Central memory CD4-positive, alpha-beta T cell (primary cell): ENCODE data around the gene CIRBP.

Experiments
- DNase-seq: peaks from one replicate; pipeline ENCODE4 v3.0.0; 2022

CIRBP gene

DNA sequence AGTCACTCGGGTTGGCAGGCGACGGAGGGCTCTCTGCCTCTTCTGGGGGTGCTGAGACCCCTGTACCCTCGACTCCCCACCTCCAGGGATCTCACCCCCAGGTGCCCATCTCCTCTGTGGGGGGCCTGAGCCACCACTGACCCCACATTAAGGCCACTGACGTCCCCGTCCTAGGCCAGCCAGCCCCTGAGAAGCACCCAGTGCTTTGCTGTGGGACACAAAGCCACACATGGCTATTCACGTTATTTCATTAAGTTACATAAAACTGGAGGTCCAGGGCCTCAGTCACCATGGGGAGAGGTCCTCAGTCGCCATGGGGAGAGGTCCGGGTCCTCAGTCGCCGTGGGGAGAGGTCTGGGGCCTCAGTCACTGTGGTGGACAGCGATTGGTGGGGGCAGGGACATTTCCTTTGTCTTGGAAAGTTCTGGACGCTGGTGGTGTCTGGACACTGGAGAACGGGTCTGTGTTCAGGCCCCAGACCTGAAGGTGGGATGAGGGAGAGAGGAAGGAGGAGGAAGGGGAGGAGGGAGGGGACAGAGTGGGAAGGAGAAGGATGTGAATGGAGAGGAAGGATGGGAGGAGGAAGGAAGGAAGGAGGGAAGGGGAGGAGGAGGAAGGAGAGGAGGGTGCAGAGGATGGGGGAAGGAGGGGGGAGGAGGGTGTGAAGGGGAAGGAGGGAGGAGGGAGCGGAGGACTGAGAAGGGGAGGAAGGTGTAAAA is 12.6 kb downstream of the CIRBP start:
- no peak for DNase-seq

DNA sequence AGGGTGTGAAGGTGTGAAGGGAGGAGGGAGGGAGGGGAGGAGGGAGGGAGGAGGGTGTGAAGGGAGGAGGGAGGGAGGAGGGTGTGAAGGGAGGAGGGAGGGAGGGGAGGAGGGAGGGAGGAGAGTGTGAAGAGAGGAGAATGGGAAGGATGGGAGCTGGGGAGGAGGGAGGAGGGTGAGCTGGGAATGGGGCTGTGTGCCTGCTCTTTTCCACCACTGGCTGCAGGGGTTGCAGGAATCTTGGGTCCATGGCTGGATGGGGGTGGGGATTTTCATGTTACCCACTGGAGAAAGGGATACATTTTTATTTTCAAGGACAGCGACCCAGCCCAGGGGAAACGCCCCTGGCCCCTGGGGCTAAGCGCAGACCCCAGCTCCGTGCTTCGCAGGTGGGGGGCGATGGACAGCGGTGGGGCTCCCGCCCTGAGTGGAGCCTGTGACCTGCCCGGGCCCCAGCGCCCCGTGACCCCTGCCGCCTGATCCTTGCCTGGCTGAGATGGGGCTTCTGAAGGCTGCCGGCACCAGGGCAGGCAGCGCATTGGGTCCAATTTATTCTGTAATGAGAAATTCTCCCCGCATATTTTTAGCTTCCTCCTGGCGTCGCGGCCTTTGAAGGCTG is 13.6 kb downstream of the CIRBP start:
- DNase-seq = no peak

DNA sequence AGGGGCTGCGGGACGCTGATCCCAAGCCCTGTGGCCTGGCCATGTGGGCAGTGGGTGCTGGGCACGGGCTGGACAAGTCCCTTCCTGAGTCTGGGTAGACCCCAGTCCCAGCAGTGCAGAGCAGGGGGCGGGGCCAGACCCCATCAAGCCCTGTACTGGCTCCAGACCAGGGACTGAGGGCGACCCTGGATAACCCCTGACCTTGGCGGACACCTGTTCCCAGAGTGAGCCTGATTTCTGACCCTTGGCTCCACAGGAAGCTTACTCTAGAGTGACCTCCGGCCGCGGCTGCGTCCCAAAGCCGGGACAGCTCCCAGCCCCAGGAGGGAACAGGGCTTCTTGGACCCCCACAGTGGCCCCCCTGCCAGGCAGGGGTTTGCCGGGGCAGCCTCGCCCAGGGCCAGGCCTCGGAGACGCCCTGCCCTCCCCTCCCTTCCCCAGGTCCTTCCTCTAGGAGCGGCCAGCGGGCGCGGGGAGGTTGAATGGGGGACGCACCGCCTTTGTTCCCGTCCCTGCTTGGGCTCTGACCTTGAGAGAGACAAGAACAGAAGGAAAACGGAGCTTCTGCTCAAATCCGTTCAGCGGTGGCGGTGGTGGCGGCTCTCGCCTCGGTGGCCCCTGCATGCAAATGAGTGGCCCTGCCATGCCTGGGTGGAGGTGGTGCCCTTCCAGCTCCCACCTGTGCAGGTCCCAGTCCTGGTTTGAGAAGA is 14.2 kb downstream of the CIRBP start:
- no peak for DNase-seq

DNA sequence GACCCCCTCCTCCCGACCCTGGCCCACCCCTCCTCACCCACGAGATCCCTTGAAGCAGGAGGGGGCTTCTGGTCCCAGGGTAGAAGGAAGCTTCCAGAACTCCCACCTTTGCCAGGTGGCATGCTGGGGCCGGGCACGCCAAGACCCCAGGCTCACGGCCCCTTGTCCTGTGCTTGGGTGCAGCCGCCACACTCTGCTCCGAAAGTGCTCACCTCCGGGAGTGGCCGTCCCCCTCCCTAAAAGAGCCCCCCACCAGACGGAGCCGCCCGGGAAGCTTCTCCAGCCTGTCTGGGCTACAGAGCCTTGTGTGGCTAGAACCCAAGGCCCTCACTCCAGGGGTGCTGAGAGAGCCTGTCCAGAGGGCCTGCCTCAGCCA is 14.8 kb downstream of the CIRBP start:
- DNase-seq = no peak

DNA sequence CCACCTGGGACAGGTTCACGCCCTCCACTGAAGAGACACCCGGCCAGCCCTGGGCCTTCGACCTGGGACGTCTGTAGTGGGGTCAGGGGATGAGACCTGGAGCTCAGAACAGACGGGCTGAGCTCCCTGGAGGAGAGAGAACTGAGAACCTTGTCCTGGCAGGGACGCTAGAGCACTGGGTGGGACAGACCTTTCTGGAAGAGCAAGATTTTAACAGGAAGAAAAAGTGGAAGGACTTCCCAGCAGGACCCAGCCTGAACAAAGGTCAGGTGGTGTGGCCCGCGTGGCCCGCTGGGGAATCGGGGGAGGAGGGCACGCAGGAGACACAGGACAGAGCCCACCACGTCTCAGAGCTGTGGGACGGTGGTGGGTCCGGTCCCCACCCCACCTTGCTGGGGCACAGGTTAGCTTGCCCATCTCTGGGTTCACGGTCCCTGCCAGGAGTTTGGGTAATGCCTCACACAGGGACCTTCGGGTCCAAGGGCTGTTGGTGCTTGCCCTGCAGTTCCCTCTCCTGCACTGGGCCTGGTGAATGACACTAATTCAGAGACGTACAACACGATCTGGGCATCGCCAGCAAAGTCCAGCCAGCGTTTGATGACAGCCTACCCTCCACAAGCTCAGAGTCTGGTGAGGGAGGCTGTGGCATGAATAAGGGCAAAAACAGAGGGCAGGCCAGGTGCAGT is 15.3 kb downstream of the CIRBP start:
- no peak for DNase-seq

DNA sequence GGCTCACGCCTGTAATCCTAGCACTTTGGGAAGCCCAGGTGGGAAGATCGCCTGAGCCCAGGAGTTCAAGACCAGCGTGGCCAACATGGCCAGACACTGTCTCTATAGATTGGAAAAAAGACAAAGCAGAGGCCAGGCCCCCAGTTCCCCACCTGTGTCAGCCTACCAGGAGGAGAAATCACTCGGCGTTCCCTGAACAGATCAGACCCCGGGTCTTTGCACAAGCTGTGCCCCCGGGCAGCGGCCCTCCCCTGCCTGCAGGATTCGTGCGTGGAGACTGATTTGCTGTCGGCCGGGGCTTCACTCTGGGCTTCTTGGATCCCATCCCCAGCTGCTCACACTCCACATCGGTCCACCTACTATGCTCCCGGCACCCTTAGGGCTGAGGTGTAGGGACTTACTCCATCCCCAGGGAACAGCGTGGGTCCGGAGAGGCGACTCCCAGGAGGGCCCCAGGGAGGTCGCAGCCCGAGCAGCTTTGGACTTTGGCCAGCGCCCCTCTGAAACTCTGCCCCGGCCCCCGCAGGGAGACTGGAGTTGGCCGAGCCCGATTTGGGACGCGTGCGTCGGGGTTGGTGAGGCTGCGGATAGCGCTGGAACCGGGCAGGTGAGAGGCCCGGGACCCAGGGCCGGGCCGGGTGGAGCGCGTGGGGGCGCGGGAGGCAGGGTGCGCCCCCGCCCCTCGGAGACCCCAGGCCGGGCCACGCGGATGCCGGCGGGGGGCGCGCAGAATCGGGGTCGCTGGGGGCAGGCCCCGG is 16.0 kb downstream of the CIRBP start:
- no peak for DNase-seq

DNA sequence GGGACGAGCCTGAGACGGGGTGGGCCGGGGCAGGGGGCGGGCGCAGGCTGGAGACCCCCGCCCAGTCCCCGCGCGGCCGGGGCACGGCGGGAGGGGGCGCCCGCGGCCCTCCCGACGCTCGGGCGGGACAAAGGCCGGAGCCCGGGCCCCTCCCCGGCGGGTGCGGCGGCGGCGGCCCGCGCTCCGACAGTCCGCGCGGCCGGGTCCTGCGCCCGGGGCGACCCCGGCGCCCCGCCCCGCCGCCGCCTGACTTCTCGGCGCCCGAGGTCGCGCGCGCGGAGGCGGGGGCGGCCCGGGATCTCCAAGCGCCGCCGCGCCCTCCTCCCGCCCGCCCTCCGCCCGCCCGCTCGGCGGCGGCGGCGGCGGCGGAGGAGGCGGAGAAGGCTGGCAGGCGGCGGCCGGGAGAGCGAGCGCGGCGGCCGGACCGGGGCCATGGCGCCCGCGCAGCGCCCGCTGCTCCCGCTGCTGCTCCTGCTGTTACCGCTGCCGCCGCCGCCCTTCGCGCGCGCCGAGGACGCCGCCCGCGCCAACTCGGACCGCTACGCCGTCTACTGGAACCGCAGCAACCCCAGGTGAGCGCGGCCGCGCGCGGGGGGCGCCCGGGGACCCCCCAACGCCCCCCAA is 16.7 kb downstream of the CIRBP start, which contains the start of gene EFNA2:
TSS of gene EFNA2 (plus strand) at position 137 of the 624 bp plus-strand sequence. CDS start at position 433, 296 bp downstream.
- DNase-seq = no peak

DNA sequence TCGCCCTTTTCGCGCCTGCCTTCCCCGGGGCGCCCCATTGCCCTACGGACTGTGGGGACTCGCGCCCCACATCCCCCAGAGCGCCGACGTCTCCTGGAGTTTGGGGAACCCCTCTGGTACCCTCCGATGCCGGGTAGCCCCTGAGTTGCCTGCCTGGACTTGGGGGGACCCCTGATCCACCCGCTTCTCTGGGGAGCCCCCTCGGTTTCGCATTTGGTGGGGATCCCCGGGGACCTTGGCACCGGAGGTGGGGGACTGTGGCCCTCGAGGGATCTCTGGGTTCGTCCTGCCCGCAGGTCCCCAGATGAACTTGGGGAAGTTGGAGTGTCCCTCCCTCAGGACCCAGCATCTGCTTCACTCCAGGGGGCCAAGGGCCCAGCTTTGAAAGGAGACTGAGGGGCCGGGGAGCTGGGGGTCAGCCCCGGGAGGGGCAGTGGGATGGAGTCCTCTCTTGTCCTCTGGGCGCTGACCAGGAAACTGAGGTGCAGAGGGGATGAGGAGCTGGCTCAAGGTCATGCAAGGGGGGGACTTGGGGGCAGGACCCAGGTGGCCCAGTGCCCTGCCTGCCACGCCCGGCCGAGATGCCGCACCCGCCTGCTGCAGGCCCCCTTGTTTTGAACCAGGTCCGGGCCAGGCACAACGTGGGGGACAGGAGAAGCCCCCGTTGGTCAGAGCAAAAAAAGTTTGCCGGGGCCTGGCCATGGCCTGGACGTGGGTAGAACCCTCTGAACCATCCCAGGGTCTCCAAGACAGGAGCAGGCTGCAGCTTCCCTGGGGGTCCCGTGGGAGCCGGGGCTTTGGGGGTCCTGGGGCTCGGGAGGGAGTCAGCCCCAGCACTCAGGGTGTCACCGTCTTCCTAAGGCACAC is 17.6 kb downstream of the CIRBP start:
- no peak for DNase-seq

DNA sequence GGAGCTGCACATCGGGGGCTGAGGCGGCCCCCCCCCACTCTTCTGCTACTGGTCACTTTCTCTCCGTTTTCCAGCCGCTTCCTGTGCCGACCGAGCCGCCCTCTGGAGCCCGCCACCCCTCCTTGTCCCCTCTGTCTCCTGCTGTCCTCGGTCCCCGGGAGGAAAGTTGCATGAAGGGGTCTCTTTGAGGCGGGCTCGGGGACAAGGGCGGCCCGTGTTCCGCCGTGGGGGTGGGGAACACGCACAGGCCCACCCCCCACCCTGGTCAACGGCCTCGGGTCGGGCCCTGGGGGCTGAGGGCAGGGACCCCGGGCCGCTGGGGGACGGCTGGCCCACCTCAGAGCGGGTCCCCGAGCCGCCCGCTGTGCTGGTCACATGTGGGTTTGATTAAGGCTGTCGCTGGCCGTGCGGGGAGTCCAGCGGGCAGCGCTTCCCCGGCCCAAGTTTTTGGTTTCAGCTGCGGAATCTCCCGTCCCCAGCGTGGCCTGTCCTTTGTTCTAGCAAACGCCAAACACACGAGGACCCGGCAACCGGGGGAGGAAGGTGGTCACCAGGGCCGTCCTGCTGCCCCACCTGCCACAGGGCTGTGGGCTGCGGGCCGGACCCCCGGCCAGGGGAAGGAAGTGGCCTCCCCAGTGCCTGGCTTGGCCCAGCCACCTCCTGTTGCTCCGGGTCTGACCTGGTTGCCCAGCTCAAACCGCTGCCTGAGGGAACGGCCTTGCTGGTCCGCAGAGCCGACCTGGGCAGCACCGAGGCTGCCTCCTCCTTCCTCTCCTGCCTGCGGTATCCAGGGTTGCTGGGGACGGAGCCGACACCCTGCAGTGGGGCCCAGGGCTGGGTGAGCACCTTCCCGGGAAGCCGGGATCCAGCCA is 18.5 kb downstream of the CIRBP start:
- DNase-seq = no peak

DNA sequence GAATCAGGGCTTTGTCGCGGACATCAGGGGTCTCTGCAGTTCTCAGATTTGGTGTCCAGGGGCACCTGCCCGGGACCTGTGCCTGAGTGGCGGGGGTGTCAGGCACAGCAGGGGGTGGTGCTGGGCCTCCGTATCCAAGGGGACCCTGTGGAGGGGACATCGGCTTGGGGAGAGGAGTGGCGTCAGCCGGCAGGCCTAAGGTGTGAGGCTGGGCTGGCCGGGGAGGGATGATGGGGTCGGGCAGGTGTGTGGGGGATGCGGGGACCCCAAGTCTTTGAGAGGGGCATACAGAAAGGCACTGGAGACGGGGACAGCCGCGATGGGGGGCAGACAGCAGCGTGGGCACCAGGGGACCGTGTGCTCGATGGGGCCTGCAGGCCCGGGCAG is 19.1 kb downstream of the CIRBP start:
- no peak for DNase-seq

DNA sequence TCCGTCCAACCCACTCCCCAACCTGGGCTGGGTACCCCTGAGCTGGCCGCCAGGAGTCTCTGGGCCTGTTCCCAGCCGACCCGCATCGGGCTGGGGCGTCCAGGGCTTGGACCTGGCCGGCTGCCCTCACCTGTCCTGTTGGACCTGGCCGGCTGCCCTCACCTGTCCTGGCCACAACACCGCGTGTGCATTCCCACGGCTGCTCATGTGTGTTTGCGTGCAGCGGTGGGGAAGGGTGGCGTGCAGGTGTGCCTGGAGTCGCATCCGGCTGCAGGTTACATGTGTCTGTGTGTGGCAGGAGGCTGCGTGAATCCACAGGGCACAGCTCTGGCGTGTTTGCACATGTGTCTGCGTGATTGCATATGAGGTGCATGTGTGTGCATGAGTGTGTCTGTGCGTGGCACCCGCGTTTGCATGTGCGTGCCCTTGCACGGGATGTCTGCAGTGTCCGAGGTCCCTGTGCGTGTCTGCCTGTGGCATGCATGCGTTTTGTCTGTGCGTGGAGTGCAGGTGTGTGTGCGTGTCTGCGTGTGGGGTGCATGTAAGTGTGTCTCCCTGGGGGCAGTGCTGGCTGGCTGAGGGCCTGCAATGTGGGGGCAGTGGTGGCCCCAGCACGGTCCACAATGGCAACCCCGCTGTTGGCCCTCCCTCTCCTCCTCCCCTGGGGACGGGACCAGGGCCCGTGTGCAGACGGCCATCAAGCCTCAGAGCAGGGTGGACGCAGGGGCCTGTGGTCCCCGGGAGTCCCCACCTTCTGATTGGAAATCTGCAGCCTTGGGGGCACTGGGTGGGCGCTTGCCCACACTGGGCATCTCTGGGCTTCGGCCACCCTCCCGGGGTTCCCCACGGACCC is 19.9 kb downstream of the CIRBP start:
- DNase-seq = no peak

DNA sequence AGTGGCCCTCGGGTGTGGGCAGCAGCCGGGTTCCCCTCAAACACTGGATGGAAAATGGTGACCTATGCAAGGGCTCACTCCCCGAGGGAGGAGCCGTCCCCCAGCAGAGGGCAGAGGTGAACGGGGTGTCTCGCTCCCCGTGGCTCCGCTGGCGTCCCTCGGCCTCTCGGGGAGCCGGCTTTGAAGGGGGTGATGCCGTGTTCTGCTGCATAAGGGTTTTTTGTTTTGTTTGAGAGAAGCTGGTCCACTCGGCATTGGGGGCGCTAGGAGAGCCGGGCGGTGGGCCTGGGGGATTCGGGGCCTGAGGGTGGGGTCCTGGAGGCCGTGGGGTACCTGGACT is 20.5 kb downstream of the CIRBP start:
- no peak for DNase-seq

DNA sequence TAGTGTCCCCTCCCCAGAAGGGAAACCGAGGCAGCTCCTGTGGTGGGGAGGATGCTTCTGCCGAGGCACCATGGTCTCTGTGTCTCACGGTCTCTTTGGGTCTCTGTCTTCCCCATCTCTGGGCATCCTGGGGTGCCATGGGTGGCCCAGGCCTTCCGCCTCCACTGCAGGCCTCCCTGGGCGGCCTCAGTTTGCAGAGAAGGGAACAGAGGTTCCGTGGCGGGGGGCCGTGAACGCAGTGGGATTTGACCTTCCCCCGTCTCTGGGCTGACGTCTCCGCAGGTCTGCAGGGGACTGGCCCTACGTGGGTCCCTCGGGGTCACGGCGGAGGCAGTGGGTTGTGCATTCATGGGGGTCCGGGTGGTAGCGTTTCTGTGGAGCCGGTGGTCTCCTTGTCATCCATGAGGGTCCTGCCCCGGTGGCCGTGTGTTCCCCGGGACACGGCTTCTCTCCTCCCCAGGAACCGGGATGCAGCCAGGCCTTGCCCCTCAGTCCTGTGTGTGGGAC is 21.1 kb downstream of the CIRBP start:
- no peak for DNase-seq

DNA sequence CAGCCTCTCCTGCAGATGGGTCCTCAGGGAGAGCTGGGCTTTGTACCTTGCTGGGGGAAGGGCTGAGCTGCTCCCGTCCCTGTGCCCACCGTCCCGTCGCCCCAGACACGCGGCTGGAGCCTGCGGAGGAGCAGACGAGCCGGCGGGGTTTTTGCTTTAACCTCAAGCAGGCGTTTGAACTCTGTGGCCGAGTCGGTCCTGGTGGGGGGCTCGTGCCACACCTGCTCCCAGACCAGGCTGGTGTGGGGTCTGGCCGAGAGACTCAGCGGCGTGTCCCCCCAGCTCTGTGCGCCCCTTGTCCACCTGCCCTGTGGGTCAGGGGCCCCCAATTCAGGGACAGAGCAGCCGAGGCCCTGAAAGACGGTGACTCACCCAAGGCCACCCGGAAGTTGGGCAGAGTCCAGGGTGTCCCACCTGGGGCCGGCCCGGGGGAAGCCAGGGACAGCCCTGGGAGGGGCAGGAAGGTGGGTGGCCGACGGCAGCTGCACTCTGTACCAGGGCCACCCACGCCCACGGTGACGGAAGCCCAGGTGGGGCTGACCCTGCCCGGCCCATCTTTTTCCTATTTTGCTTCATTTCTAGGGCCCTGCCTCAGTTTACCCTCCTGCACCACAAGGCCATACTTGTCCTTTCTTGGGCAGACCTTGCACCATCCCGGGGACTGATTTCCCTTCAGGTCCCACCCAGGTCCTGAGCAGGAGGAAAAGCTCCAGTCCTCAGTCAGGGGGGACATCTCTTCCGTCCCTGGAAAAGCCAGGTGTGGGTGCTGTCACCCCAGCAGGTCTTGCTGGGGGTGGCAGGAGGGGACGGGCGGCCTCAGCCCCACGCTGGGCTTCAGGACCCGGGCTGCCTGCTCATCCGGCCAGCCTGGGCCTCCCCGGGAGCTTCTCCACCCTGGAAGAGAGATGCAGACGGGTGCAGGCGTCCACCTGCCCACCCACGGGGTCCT is 21.8 kb downstream of the CIRBP start:
- no peak for DNase-seq

DNA sequence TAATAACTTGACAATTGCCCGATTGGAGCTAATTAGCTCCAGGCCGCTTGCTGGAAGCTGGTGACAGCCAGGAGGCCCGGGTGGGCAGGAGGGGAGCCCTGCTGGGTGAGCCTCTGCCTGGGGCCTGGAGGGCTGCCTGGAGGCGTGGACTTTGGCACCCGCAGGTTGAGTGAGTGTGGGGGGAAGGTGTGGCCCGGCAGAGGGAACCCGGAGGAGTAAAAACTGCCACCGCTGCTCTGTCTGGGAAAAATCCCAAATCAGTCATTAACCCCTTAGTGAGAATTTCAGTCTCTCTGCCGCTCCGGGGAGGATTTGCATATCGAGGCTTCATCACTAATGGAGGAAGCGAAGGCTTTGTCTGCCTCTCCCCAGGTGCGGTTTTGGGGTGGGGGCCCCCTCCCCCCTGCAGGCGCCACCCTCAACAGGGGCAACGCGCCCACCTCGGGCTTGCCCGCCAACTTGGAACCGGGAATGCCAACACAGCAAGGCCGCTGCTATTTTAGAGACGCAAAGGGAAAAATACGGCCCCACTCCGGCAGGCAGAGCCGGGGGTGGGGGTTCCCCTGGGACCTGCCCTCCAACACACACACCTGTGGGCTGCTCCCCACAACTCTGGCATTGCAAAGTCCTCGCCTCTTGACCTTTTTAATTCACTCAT is 22.8 kb downstream of the CIRBP start:
- no peak for DNase-seq

DNA sequence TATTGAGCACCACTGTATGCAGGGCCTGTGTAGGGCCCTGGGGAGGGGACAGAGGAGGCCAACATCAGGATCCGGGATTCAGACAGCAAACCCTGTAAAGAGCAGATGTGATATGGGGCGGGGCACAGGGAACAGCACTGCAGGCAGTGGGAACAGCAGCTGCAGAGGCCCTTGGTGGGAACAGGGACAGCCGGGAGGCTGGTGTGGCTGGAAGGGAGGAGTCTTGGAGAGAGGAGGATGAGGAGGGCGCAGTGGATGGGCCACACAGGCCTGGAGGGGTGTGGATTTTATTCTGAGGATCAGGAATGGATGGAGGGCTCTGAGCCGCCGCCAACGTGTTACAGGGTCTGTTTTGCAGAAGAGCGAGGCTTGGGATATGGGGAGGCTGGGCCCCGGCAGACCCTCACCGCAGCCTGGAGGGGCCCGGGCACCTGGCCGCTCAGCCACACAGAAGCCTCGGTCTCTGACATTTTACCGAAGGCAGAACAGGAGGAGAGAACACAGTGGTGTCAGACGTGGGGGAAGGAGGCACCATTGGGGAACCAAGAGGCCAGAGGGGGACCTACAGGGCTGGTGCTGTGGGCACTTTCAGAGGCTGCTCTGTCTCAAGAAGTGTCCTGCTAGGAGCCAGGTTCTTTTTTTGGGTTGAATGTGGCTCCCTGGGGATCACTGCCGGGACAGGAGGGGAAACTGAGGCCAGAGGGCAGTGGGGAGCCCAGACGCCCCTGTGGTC is 23.5 kb downstream of the CIRBP start:
- DNase-seq = no peak
